HG03565 (cell line): Measurements from ENCODE around the gene KRTAP12-1.
"Not testable (repeated sequence)": the region's sequence is repeated elsewhere in the genome, so short reads cannot be mapped to it uniquely, and the experiment has no call there.

Experiments
- ATAC-seq: cut with Tn5 transposase; IDR thresholded peaks from one replicate; pipeline ENCODE4 v1.9.1; 2021; ENCODE audit warnings: mild to moderate bottlenecking, moderate library complexity; ENCODE audit not compliant: unreplicated experiment

KRTAP12-1 gene

DNA sequence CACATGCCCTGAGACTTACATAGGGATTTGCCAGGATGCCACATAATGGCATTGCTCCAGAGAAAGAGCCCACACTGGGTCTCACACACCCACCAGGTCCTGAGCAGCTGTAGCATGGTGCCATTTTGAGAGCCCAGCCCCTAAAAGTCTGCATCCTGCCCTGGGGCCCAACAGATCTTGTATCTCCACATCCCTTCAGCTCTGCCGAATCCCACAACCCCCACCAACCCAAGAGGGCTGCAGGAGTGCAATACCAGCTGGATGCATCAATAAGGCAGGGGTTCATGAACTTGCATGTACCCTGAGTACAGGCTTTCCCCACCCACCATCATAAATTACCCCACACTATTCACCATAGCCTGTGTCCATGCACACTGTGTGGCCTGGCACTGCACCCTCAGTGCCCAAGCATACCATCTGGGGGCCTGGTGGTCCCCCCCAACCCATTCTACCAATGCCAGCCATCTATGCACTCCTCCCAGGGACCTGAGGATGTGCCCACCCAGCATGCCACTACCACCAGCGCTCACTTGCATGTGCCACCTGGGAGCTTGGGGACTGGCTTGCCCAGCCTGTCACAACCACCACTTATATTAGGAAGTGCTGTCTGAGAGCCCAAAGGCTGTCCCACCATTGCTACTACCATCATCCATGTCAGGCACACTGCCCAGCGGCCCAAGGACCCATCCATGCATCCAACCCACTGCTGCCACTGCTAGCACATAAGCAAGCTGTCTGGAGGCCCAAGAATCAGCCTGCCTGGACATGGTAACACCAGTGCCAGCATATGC, 11.1 kb downstream of the KRTAP12-1 start:
- ATAC-seq = no peak

DNA sequence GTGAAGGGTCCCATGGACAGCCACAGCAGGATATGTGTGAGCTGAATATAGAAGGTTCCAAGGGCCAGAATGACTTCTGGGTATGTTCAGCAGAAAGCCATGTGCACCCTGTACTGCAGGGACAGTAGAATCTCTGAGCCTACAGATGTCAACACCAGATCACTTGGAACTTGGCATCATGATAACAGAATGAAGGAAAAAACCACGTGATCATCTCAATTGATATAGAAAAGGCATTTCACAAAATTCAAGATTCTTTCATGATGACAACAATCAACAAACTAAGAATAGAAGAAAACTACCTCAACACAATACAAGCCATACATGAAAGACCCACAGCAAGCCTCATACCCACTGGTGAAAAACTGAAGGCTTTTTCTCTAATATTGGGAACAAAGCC, 14.4 kb downstream of the KRTAP12-1 start:
- no peak for ATAC-seq

DNA sequence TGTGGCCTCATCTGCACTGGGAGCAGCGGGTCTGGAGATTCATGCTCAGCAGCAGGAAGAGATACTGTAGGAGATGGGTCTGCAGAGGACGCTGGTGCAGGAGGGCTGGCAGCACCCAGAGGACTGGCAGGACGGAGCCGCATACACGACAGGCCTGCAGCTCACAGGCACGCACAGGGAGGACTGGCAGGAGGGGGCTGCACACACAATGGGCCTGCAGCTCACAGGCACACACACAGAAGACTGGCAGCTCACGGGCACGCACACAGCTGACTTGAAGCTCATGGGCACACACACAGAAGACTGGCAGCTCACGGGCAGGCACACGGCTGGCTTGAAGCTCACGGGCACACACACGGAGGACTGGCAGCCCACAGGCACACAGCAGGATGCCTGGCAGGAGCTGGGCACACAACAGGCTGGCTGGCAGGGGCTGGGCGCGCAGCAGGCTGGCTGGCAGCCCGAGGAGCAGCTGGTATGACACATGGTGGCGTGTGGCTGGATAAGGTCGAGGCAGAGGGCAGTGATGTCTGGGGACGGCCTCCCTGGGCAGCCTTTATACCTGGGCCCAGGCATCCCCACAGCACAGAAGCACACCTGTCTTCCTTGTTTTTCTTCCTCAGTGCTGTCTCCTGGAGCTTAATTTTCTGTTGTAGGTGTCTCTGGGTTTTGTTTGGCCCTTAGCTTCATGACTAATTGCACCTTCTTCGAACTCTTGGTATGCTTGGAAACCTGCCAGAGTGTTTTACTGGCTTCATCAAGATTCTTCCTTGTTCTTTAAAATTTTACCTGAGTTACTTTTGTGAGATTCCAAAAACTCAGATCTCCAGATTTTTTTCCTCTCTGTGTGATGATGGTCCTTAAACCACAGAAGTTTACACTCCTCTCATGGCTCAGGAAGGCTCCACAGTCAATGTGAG, 15.3 kb downstream of the KRTAP12-1 start, which contains the start of gene KRTAP12-2:
Gene KRTAP12-2 (minus strand): TSS at position 527 of the 920 bp plus-strand sequence. CDS start 41 bp downstream, at position 486.
- no peak for ATAC-seq

DNA sequence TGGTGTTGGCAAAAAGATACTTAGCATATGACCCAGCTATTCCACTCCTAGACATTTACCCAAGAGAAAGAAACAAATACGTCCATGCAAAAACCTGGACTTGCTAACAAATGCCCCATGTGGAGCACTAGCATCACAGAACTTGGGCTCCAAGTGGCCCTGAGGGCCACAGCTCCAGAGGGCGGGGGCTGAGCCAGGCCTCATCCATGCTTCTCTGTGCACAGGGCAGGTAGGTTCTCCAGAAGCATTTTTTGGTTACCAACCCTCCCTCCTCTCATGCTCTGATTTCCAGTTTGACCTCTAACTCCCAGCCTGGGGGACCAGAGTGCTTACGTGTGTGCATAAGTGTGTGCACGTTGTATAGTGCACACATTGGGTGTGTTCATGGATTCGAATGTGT, 17.3 kb downstream of the KRTAP12-1 start:
- no peak for ATAC-seq

DNA sequence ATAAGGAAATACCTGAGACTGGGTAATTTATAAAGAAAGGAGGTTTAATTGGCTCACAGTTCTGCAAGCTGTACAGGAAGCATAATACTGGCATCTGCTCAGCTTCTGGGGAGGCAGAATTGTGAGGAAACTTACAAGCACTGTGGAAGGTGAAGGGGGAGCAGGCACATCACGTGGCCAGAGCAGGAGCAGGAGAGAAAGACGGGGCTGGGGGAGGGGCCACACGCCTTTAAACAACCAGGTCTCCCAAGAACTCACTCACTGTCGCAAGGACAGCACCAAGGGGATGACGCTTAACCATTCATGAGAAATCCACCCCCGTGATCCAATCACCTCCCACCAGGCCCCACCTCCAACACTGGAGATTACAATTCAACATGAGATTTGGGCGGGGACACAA, 20.4 kb downstream of the KRTAP12-1 start:
- not testable (repeated sequence) for ATAC-seq

DNA sequence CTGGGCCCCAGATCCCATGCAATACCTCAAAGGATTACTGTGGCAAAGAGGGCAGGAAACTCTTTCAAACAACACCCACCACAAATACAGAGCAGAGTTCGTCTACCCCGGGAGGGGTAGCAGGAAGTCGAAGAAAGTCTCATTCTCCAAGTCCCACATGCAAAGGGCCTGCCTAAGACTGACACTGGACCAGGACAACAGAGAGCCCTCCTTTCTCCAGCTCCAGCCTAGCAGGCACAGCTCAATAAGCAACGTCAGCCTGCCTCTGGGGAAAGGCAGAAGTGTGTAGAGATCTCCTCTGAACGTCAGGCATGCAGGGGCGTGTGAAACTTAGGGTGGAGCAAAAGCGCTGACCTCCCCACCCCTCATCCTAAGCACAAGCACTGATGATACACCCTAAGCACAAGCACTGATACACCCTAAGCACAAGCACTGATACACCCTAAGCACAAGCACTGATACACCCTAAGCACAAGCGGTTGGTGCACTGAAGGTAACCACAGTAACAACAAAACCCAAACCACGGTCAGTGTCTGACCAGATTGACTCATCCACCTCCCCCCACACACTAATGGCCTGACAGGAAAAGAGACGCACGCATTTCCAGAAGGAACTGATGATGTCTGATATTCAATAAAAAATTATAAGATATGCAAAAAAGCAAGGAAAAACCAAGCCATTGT, 22.9 kb downstream of the KRTAP12-1 start:
- no peak for ATAC-seq

DNA sequence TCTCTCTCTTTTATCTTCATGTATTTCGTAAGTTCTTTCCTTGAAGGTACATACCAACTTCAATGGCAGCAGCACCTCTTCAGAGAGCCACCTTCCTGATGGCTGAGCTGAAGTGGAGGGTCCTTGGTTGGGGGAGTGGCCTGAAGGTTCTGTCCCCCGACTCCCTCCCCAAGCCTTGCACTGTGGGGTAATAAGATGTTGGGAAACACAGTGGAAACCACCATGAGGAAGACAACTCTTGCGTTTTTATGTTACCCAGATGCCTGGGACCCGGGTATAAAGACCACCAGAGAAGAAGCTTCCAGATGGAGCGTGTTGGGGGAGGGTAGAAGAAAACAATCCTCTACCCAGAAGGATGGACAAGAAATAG, 23.4 kb downstream of the KRTAP12-1 start:
- no peak for ATAC-seq

DNA sequence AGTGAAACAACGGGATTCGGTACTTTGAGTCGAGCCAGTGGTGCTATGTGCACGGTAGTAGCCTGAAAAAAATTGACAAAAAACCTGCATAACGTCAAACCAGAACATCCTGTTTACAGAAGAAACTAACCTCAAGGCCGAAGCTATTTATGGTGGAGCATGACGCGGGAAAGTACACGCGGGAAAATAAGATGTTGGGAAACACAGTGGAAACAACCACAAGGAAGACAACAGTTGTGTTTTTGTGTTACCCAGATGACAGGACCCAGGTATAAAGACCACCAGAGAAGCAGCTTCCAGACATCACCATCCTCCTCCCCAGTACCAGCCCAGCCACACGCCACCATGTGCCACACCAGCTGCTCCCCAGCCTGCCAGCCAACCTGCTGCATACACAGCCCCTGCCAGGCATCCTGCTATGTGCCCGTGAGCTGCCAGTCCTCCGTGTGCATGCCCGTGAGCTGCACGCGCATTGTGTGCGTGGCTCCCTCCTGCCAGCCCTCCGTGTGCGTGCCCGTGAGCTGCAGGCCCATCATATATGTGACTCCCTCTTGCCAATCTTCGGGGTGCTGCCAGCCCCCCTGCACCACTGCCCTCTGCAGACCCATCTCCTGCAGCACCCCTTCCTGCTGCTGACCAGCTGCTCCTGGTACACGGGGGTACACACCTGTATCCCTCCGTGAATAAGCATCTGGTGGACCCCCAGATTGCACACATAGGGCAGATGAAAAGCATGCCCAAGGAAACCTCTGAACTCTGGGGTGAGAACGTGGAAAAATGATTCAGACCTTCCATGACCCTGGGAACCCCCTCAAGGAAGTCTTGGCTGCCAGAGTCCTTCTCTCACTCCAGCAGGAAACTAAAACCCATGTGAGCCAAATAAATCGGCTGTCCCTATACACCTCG, 24.1 kb downstream of the KRTAP12-1 start, which contains the start of gene KRTAP12-3:
Gene KRTAP12-3 (plus strand): TSS at position 298 of the 906 bp plus-strand sequence. CDS start 48 bp downstream, at position 346.
- no peak for ATAC-seq

DNA sequence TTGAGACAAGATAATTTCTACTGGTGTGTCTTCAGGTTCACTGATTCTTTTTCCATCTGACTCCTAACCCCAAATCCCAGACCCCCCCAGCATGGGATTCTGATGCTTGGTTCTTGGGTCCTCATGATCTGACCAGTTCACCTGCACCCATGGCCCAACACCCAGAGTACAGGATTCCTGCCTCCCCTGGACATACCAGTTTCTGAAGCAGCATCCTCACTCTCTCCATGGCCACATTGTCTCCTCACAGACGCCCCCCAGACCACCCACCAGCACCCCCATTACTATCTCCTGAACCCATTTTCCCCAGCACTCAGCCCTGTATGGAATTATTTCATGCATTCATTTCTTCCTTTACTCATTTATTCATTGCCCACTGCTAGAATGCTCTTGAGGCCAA, 25.1 kb downstream of the KRTAP12-1 start:
- ATAC-seq = no peak

DNA sequence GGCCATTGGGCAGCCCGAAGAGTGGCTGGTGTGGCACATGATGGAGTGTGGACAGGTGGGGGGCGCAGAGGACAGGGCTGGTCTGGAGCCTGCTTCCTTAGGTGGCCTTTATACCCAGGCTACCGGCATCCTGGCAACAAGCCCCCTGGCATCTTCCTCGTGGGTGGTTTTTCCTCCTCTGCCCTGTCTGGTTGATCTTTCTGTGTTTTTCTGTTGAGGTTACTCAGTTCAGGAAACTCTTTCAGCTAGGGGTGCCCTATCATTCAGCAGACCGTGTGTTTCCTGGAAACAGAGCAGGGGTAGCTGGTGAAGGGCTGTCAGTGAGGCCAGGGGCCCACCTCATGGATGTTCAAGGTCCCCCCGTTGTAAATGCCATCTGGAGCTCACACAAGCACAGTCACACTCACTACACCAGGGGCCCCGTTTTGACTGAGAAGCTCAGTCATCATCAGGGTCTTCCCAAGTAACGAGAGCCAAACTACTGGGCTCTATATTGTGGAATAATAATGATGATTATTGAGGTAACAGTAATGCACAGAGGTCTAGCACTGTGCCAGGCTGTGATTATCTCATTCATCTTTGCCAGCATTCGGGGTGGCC, 27.3 kb downstream of the KRTAP12-1 start, which contains the start of gene KRTAP12-4:
Gene KRTAP12-4 (minus strand): TSS at position 84 of the 600 bp plus-strand sequence. CDS start 45 bp downstream, at position 39.
- ATAC-seq = no peak

DNA sequence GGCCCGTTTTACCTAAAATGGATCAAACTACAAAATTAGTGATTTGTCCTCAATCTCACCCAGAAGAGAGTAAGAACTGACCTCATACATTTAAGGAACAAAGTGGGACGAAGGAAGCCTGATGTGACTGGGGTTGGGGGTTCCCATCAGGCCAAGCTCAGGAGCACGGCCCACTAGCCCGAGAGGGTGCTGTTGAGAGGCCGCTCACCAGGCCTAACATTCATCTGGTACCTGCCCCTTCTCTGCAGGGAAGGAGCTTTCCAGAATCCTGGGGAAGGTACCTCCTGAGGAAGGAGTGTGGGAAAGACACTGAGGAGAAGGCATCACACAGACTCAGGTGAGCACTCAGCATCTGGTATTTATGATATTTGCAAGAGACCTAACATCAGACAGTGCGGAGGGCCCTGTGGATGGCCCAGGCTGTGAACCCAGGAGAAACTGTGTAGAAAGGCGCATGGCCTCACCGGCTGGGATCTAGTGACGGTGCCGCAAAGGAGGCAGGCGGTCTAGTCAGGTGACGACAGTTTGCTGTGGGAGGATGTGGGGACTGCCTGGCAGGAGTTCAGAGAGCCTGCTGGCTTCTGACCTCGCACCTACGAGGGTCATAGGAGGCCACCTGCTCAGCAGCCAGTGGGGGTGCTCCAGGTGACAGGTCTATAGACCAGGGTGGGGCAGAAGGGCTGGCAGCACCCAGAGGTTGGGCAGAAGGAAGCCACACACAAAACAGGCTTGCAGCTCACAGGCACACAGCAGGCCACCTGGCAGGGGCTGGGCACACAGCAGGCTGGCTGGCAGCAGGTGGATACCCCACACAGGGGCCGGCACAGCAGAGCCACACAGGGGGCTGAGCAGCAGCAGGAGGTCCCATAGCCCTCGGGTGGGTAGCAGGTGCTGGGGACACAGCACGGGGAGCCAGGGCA, 28.0 kb downstream of the KRTAP12-1 start:
- ATAC-seq = no peak

DNA sequence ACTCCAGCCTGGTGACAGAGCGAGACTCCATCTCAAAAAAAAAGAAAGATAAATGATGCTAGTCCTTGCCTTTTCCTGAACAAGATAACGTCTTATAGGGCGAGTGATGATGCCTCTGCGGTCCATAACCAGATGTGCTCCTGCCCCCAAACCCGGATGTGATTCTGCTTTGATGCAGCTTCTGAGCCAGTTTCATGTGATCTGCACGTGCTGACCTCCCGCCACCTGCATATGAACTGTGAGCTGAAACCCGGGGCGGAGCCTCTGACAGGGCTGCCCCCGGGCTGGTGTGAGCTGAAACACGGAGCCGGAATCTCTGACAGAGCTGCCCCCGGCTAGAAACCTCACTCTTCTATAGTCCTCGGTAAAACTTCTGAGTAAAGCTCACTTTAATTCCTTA, 28.8 kb downstream of the KRTAP12-1 start:
- ATAC-seq = no peak

DNA sequence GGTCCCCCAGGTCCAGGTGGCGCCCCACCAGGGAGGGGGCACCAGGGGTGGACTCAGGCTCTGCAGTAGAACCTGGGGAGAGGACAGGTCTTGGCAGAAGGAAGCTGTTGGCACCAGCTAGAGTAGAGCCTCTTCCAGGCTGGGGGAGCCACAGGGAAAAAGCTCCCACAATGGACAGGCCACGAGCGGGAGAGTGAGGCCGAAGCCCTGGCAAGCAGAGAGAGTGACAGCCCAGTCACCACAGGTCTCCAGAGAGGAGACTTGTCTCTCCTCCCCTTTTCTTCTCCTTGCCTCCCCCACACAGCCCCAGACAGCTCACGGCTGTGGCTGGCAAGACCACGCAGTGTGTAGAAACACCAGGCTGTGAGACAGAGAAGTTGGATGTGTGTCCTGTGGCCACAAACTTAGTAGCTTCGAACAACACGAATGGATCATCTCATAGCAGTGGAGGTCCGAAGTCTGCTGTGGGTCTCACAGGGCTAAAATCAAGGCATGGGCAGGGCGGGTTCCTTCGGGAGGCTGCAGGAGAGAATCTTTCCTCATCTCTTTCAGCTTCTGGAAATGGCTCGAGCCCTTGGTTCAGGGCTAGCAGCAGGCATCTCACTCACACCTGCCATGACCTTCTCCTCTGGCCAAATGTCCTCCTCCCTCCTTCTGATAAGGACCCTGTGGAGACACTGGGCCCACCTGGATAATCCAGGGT, 30.8 kb downstream of the KRTAP12-1 start:
- no peak for ATAC-seq

DNA sequence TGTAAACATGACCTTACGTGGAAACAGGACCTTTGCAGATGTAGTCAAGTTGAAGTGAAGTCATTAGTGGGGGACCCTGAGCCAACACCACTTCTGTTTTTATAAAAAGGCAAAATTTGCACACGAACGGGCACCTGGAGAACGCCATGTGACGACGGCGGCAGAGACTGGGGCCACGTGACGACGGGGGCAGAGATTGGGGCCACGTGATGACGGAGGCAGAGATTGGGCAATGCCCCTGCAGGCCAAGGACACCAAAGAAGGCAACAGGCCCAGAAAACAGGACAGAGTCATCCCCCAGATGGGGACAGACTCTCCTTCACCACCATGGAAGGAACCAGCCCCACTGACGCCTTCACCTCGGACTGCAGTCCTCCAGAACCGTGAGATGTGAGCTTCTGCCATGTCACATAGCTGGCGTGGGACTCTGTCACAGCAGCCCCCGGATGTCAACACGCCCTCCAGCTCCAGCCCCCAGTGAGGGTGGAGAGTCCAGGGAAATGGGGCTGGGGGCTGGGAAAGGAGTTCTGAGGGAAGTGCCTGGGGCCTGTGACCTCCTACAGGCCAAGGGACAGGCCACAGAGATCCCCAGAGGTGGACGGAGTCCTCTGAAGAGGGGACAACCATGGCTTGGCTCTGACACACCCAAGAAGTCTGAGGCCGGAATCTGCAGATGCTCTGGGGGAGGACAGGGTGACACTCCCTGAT, 31.5 kb downstream of the KRTAP12-1 start:
- ATAC-seq = no peak

DNA sequence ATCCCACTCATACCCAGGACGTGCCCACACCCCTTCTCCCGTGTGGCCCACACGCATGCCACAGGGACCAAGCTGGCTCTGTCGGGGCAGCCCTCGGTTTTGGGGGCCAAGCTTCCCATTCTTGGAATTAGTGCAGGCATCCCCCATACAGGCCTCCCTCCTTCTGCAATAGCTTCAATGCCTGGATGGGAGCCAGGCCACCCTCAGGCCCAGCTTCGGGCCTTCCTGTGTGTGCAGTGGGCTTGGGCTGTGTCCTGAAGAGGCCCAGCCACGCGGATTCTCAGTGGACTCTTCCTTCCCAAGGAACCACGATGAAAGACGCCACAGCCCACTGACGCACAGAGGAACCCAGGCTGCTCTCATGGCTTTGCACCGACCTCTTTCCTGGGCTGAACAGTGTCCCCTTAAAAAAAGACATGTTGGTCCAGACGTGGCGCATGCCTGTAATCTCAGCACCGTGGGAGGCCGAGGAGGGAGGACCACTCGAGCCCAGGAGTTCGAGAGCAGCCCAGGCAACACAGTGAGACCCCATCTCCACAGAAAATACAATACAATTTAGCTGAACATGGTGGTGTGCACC, 32.4 kb downstream of the KRTAP12-1 start:
- no peak for ATAC-seq

DNA sequence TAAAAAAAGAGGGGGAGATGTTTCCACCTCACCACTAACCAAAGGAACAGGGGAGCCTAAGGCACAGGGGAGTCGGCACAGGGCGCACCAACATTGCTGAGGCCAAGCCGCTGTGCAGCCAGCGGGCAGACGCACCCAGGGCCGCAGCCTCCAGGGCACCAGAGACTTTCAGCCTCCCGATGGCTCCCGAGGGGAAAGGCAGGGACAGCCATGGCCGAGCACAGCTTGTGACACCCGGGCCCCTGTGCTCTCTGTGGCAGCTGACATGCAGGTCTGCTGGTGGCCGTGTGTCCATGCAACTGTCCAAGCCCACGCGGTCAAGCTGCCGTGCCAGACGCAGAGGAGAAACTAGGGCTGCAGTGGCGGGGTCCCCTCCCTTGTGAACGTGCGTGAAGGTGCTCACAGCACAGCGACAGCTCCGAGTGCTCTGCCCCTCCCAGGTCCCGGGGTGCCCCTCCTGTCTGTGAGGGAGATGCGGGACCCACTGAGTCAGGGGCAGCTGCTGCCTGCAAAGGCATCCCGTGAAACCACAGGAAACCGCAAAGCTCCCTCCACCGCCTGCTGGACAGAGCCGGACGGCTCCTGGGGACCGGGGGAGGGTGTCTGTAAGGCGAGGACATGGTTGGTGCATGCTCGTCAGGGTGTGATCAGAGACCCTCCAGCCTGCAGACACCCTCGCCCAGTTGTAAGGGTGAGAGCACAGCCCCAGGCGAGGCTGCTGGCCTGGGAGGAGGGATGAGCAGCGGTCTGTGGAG, 33.2 kb downstream of the KRTAP12-1 start:
- ATAC-seq = no peak
